ENCODE results near the gene ZNF575.

- no peak for TF ChIP-seq CTCF (IDR thresholded peaks at IDR 0.05; ENCODE audit: low read depth, low read length, missing input control)
- TF ChIP-seq JUND (IDR thresholded peaks at IDR 0.05): peak in 1 of 2 donors; percentile 50
- TF ChIP-seq FOXA1 (IDR thresholded peaks at IDR 0.05): no peak
- no peak for TF ChIP-seq GABPA (IDR thresholded peaks at IDR 0.05 in 1 of 2, conservative IDR thresholded peaks at IDR 0.05 in 1 of 2)
- TF ChIP-seq SP1 (IDR thresholded peaks at IDR 0.05): peak; percentile 89
- peak; percentile 55 to 71 for TF ChIP-seq EGR1 (IDR thresholded peaks at IDR 0.05; ENCODE audit: low read depth in 2 of 2)
- TF ChIP-seq MAX (IDR thresholded peaks at IDR 0.05): no peak
- peak; percentile 67 for TF ChIP-seq REST (IDR thresholded peaks at IDR 0.05)
- TF ChIP-seq TAF1 (conservative IDR thresholded peaks at IDR 0.05): no peak
- no peak for TF ChIP-seq RAD21 (IDR thresholded peaks at IDR 0.05)
Measured at GRCh38 chr19:43533546-43534304, 737 bp downstream of the ZNF575 start.
